Renal cortical epithelial cell (primary cell): Measurements from ENCODE around the gene ZDHHC14. TPM values are rescaled to one million over a fixed set of nuclear protein-coding genes. Genes with fewer than 3 reads are reported as not detected.
A peak's percentile ranks its signal among the peaks of the same experiment; 100 is the strongest.

Source experiments
- DNase-seq: peaks from one replicate; pipeline ENCODE4 v3.0.0-alpha.2; 2011; ENCODE audit warnings: low read depth
- total RNA-seq: library from RNA; depleted of rRNA; stranded (reverse); fragments of >200 nt; gene quantifications from 2 replicates; pipeline ENCODE4 v1.2.3, GENCODE V29; 2014

The ZDHHC14 gene
- total RNA-seq, 1 donor from 2014 or later: 5.3 TPM

- no peak for DNase-seq
These were observed 282.3 kb downstream of the ZDHHC14 start for GRCh38 chr6:157663261-157663660.

- DNase-seq: no peak
These were observed 284.2 kb downstream of the ZDHHC14 start for GRCh38 chr6:157665180-157665579.

- no peak for DNase-seq
These were observed 285.7 kb downstream of the ZDHHC14 start for GRCh38 chr6:157666729-157667128.

- peak; percentile 47 for DNase-seq
These were observed 286.4 kb downstream of the ZDHHC14 start for GRCh38 chr6:157667211-157668008.

- DNase-seq: no peak
These were observed 287.0 kb downstream of the ZDHHC14 start for GRCh38 chr6:157668009-157668401.

- DNase-seq: no peak
These were observed 287.7 kb downstream of the ZDHHC14 start for GRCh38 chr6:157668713-157669112.

- DNase-seq: no peak
These were observed 288.3 kb downstream of the ZDHHC14 start for GRCh38 chr6:157669323-157669722.

- peak; percentile 16 for DNase-seq
These were observed 288.8 kb downstream of the ZDHHC14 start for GRCh38 chr6:157669747-157670216.

- DNase-seq: no peak
These were observed 289.6 kb downstream of the ZDHHC14 start for GRCh38 chr6:157670466-157671186.

- DNase-seq: no peak
These were observed 291.9 kb downstream of the ZDHHC14 start for GRCh38 chr6:157672726-157673412.

- no peak for DNase-seq
These were observed 292.6 kb downstream of the ZDHHC14 start for GRCh38 chr6:157673596-157673995.

- no peak for DNase-seq
These were observed 293.1 kb downstream of the ZDHHC14 start for GRCh38 chr6:157674061-157674460.

GRCh38 chr6:157675831-157676230 is 294.8 kb downstream of the ZDHHC14 start:
- DNase-seq: no peak

- DNase-seq: no peak
These were observed 295.3 kb downstream of the ZDHHC14 start for GRCh38 chr6:157676241-157676640.

GRCh38 chr6:157677235-157677634 is 296.2 kb downstream of the ZDHHC14 start:
- DNase-seq: no peak

GRCh38 chr6:157679605-157680580 is 298.9 kb downstream of the ZDHHC14 start:
- no peak for DNase-seq

GRCh38 chr6:157681041-157681650 is 300.2 kb downstream of the ZDHHC14 start:
- DNase-seq: no peak

GRCh38 chr6:157682856-157683481 is 302.0 kb downstream of the ZDHHC14 start:
- peak; percentile 20 for DNase-seq

GRCh38 chr6:157683707-157684106 is 302.7 kb downstream of the ZDHHC14 start:
- DNase-seq: no peak

- DNase-seq: no peak
These were observed 303.8 kb downstream of the ZDHHC14 start for GRCh38 chr6:157684620-157685299.
